Mesothelial cell of epicardium (in vitro differentiated cells): ENCODE results near the gene ACOXL. TPM values are rescaled to one million over a fixed set of nuclear protein-coding genes. Genes with fewer than 3 reads are reported as not detected.

Source experiments
- DNase-seq, 2 experiments: peaks; one replicate each; pipeline ENCODE4 v3.0.0; 2021; ENCODE audit warnings: low spot score in 2 of 2; ENCODE audit not compliant: unreplicated experiment in 2 of 2
- H3K27ac Mint-ChIP-seq: 2 replicates; pipeline ENCODE4 v1.8.0; 2021; ENCODE audit warnings: mixed read lengths
- H3K27me3 Mint-ChIP-seq: 2 replicates; pipeline ENCODE4 v1.8.0; 2021; ENCODE audit warnings: low read depth, mixed read lengths
- H3K36me3 Mint-ChIP-seq: 2 replicates; pipeline ENCODE4 v1.8.0; 2021; ENCODE audit warnings: mixed read lengths
- H3K4me1 Mint-ChIP-seq: 2 replicates; pipeline ENCODE4 v1.8.0; 2021; ENCODE audit warnings: mixed read lengths
- H3K4me3 Mint-ChIP-seq: 2 replicates; pipeline ENCODE4 v1.8.0; 2021; ENCODE audit warnings: mild to moderate bottlenecking, moderate library complexity, mixed read lengths
- H3K9me3 Mint-ChIP-seq: 2 replicates; pipeline ENCODE4 v1.8.0; 2021; ENCODE audit warnings: mixed read lengths
- total RNA-seq: library from RNA; stranded (reverse); gene quantifications from 3 replicates; pipeline ENCODE4 v1.2.1, GENCODE V29; 2021
- TF ChIP-seq, protein P1 (sequence below): fragments of 200-600 bp; sonication (generic); IDR thresholded peaks from one replicate; pipeline ENCODE4 v1.5.0; 2021; ENCODE audit warnings: antibody characterized with exemption; ENCODE audit not compliant: unreplicated experiment

ACOXL gene
- total RNA-seq, 1 donor from 2014 or later, result 0.20 TPM

DNA sequence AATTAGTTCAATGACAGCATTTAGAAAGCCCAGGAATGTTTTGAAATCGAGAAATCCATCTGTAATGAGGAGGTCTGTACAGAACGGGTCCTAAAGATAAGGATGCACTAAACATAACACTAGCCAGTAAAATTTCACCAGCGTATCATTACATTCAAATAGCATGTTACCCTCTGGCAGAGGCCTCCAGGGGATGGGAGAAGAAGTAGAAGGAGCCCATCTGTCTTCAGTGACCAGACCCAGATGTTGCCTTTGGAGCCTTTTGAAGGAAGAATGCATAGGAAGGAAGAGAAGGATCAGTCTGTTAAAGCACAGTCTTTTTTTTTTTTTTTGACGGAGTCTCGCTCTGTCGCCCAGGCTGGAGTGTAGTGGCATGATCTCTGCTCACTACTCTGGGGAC lies 302.2 kb downstream of the ACOXL start:
- TF ChIP-seq, protein P1, sequence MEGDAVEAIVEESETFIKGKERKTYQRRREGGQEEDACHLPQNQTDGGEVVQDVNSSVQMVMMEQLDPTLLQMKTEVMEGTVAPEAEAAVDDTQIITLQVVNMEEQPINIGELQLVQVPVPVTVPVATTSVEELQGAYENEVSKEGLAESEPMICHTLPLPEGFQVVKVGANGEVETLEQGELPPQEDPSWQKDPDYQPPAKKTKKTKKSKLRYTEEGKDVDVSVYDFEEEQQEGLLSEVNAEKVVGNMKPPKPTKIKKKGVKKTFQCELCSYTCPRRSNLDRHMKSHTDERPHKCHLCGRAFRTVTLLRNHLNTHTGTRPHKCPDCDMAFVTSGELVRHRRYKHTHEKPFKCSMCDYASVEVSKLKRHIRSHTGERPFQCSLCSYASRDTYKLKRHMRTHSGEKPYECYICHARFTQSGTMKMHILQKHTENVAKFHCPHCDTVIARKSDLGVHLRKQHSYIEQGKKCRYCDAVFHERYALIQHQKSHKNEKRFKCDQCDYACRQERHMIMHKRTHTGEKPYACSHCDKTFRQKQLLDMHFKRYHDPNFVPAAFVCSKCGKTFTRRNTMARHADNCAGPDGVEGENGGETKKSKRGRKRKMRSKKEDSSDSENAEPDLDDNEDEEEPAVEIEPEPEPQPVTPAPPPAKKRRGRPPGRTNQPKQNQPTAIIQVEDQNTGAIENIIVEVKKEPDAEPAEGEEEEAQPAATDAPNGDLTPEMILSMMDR, result no peak
- H3K9me3 Mint-ChIP-seq, result no peaks in the 10 kb centered on the region
- peaks cover 56% of the 10 kb centered on the region for H3K4me1 Mint-ChIP-seq
- H3K36me3 Mint-ChIP-seq, result no peaks in the 10 kb centered on the region
- H3K4me3 Mint-ChIP-seq, result no peak overlapping the region
- H3K27ac Mint-ChIP-seq, result no peak overlapping the region
- no peak for DNase-seq
- H3K27me3 Mint-ChIP-seq, result peaks cover 65% of the 10 kb centered on the region

DNA sequence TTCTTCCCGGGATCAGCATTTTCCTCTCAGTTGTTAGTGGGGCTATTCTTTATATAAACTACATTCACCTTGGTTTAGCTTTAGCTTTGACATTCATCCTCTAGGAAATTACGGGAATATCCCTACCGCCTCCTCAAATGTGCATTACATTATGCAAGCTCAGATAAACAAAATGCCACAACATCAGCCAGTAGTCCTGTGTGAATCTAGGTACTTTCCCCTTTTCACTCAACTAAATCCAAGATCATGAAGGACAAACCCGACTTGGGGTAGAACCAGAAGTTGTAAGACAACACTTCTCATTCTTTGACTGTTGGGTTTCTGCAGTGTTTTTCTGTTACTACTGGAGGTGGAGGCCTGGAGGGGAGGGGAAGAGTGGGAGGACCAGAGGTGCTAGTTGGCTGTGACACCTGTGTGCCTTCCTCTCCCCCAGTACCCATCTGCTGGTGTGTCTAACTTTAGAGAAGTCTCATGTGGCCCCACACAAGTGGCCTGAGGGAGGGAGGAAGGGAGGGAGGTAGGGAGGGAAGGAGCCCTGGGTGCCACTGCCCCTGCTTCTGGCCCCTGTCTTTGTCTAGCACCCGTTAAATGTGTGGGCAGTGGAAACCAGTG lies 303.6 kb downstream of the ACOXL start:
- no peak for DNase-seq
- Mint-ChIP-seq H3K9me3 (no peaks in the 10 kb centered on the region), H3K27ac (no peak overlapping the region), H3K4me1 (peaks cover 49% of the 10 kb centered on the region), H3K4me3 (no peak overlapping the region), H3K36me3 (no peaks in the 10 kb centered on the region), H3K27me3 (peaks cover 76% of the 10 kb centered on the region)
- TF ChIP-seq, protein P1, result no peak

DNA sequence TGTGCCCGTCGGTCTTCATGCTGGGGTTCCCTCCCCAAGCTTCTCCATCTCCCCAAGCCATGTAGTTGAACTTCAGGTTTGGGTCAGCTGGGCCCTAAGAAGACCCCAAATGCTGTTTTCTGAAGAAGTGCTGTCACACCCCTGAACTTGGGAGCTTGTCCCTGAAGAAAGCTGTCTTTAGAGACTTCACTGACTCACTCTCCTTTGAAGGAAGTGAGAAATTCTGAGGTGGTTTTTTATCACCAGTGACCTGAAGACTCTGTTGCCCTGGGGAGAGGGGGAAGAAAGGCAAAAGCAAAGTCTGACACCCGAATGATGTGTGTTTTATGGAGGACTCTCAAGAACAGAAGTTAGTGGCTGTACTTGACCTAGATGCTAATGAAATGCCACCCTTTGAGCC lies 304.8 kb downstream of the ACOXL start:
- Mint-ChIP-seq H3K4me1 (peaks cover 37% of the 10 kb centered on the region), H3K4me3 (no peak overlapping the region), H3K27ac (no peak overlapping the region), H3K9me3 (no peaks in the 10 kb centered on the region), H3K27me3 (peaks cover 85% of the 10 kb centered on the region), H3K36me3 (no peaks in the 10 kb centered on the region)
- TF ChIP-seq, protein P1, result no peak
- DNase-seq, result no peak

DNA sequence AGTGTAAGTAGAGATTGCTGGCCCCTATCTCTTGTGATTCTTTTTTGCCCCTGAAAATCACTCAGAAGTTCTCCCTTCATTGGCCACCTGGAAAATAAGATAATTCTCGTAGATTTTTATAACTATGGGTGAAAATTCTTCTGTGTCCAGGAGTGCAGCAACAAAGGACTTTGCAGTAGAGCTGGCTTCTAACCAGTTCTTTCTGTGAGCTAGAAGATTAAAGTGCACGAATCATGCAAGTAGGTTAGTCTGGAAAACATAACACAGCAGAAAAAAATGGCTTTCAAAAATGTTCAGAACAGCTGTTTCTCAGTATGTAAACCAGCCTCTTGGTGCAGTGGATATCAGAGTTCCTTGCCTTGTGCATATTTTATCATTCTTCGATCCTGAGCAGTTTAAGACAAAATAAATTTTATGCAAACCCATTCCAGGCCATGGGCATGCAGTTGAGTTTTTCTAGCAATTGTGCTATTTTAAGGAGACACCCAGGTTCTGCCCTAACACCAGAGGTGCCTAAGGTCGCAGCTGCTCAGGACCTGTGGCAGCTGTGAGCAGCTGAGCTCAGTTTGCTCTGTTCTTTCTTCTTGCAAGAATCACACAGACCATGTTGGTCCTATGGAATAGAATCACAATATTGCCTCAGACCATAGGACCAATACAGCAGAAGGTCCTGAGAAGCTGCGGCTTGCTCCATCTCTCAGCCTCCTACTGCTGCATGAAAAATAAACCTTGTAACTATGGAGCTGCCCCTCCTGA lies 307.4 kb downstream of the ACOXL start:
- H3K4me3 Mint-ChIP-seq, result no peak overlapping the region
- peaks cover 23% of the 10 kb centered on the region for H3K4me1 Mint-ChIP-seq
- no peak overlapping the region for H3K27ac Mint-ChIP-seq
- H3K36me3 Mint-ChIP-seq, result no peaks in the 10 kb centered on the region
- TF ChIP-seq, protein P1, result no peak
- DNase-seq, result no peak
- no peaks in the 10 kb centered on the region for H3K9me3 Mint-ChIP-seq
- H3K27me3 Mint-ChIP-seq, result peaks cover 85% of the 10 kb centered on the region

DNA sequence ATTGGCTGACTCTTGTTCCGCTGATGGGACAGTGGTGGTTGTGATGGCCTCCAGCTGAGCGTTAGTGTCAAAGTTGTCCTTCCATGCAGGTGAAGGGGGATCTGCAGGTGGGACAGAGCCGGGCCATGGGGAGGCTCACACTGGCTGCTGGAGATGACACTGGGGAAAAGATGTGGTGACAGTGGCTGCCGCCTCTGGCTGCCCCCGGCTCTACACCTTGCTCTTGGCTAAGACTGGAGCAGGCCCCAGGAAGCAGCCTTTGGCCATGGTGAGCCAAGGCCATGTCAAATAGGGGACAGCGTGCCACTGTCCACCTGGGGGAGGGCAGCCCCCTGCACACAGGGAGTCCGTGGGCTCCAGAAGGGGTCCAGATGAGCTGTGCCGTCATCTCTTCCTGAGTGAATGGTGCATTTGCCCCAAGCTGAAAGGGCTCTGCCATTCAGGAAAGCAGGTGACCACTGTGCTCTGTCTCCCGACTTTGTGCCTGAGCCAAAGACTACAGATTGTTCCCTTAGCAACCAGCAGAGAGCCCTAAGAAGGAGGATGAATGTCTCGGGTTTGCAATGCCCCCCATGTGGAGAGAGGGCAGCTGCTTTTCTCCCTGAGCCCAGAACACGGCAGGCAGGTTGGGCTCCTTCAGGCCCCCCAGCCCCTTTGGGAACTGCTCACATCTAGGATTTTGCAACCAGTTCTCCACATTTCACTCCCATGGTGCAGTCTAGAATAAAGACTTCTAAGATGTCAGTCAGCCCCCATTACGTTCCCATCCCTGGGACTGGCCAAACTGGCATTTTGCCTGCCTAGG lies 309.2 kb downstream of the ACOXL start:
- Mint-ChIP-seq H3K4me1 (peaks cover 23% of the 10 kb centered on the region), H3K27me3 (peaks cover 85% of the 10 kb centered on the region), H3K4me3 (no peak overlapping the region), H3K36me3 (no peaks in the 10 kb centered on the region), H3K27ac (no peak overlapping the region), H3K9me3 (no peaks in the 10 kb centered on the region)
- DNase-seq, result no peak
- TF ChIP-seq, protein P1, result no peak
